ENCODE data around the gene SHISA7.
A peak's percentile ranks its signal among the peaks of the same experiment; 100 is the strongest.

Gene SHISA7

DNA sequence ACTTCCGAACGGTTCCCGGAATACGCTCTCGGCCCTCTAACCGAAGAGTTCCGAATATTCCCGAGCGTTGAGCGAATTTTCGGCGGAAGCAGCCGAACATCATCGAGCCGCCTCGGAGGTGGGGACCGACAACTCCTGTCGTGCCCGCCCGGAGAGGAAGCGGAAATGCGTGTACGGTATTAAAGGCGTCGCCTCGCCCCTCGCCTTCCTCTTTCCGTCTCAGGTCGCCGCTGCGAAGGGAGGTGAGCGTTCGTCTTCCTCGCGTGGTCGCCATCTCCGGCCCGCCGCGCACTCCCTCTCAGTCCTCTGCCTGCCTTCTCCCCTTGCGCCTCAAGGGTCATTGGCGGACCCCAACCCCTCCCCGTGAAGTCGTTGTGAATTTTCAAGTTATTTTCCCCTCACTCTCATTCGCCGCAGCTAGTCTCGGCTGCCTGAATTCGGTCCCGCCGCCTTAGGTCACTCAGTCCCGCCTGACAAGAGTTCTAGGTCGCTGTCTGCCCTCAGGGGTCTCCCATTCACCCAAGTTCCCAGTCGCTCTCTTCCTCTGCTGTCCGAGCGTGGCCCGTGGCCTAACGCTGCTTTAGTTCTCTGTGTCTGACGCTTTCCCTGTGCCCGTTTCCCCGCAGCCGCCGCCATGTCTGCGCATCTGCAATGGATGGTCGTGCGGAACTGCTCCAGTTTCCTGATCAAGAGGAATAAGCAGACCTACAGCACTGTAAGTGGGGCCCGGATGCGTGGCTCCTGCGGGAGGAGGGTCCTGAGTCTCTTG is 57.2 kb downstream of the SHISA7 start, which contains the start of gene RPL28:
Gene RPL28 (plus strand): TSS at position 209 of the 769 bp plus-strand sequence. CDS start 426 bp downstream, at position 635.
- DNase-seq, result peak; percentile 97

DNA sequence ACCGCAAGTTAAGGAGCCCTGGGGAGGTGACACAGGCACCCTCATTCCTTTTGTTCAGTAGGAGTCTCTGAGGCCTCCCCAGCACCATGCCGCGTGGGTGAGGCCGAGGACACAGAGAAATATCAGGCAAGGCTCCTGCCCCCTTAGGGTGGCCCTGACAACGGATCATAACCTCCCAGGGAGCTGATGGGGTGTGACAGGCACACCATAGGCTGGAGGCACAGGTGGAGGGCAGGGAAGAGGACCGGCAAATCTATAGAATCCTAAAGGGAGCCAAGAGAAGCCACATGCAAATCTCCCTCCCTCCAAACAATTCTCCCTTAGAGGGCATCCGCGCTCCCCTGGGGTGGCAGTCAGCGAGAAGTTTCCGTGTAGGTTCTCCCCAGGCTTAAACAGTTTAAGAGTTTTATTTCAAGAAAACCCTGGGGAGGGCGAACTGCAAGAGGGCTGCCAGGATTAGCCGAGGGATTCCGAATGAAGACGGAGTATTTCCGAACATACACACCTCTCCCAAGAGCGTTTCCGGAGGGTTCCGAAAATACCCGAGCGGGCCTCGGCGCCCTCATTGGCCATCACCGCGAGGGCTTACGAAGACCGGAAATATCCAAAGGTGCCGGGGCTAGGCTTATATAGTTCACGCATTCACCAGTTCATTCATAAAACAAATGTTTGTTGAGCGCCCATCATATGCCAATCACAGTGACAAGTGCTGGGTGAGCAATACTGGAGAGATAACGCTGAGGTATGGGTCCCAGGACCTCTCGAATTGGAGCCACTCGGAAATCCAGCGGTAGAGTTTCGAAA is 58.0 kb downstream of the SHISA7 start:
- peak; percentile 97 for DNase-seq

DNA sequence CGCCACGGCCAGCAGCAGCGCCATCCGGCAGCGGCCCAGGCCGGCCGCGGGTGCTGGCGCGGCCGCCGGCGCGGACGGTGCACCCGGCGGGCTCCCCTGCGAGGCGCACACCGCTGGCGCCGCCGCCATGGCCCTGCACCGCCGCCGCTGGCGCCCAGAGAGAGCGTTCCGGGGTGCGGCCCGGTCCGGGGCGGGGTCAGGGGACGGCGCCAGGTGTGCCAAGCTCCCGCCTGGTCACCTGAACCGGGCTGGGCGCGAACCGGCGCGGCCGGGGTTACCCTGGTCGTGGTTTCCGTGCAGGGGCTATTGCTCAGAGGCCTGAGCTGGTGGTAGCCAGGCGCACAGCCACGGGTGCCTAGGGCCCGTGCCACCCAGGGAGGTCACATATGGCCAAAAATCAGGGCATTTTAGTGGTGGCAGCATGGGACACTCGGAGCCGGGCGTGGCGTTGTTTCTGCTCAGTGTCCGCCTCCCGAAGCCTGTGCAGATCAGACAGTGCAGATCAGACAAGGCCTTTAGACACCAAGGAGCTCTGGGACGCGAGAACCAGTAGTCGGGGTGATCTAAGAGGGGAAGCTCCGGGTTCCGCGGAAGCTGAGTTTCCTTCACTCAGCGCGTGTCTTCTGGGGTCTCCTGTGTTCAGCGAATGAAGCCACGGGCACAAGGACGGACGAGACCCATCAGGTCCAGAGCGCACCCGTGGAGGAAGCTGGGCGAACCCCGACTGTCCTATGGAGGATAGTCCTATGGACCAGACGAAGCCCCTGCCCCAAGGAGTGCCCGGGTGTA is 58.8 kb downstream of the SHISA7 start, which contains the start of gene TMEM238:
Gene TMEM238 (minus strand): TSS at position 162 of the 789 bp plus-strand sequence. CDS start 33 bp downstream, at position 129.
- peak; percentile 50 for DNase-seq

DNA sequence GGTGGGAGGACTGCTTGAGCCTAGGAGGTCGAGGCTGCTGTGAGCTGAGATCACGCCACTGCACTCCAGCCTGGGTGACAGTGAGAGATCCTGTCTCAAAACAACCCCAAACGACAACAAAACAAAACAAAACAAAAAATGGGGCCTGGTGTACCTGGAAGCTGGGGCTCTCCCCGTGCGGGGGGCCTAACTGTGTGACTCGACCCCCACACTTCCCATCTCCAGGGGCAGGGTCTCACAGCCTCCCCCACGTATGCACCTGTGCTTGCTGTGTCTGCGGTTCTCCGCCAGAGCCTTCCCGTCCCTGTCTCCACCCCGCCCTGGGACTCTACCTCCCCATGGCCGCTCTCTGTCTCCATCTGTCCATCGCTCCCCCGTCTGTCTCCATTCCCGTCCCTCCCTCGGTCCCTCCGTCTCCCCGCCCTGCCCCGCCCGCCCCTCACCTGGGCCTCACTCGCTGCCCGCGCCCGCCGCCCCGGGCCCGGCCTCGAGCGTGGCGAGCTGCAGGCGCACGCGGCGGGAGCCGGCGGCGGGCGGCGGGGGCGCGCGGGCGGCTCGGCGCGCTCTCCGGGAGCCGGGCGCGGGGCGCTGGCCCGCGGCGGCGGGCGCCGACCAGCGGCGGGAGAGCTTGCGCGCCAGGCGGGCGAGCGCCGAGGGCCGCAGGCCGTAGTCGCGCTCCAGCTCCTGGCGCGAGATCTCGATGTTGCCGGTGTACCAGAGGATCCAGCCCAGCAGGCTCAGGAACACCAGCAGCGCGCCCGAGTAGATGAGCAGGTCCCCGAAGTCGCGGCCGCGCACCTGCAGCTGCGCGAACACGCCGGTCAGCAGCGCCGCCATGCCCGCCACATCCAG is 59.6 kb downstream of the SHISA7 start:
- DNase-seq, result peak; percentile 63

DNA sequence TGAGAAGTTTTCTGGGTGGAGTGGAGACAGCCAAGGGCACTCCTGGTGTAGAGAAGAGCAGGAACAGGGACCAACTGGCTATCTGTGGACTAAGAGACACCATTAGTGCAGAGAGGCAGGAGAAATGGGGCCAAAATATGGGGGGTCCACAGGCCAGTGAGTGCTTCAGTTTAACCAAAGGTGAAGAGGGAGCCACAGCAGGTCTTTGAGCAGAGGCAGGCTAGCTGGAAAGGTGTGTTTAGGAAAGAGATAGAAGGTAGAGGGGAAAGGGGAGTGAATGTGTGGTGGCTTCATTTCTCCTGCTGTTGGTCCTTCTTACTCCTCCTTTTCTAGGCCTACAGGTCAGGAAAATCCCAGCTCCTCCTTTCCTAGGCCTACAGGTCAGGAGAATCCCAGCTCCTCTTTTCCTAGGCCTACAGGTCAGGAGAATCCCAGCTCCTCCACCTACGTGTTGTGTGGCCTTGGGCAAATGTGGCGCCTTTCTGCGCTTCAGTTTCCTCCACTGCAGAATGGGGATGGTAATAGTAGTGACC is 60.5 kb downstream of the SHISA7 start:
- DNase-seq, result no peak

DNA sequence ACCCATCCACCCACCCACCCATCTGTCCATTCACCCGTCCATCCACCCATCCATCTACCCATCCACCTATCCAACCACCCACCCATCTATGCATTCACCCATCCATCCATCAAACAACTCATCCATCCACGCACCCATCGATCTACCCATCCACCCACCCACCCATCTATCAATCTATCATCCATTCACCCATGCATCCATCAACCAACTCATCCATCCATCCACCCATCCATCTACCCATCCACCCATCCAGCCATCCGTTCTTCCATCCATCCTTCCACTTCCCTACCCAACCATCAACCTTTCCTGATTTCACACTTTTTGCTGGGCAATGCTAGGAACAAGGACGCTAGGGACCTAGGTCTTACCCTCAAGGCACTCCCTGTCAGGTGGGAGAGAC is 61.1 kb downstream of the SHISA7 start:
- no peak for DNase-seq

DNA sequence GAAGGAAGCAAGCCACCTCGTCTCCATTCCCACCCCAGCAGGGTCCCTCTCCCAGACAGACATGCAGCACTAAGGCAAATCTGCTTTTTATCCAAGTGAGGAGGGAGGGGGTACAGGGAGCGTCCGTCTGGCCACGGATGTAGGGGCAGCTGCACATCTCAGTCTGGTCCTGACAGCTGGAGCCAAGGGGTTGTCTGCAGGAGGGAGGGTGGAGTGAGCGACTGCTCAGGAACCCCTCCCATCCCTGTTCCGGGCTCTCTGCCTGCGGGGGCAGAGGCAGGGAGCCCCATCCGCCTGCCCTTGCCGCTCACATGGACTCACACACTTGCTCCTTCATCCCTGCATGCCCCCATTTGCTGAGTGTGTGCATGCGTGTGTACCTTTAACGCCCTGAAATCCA is 63.9 kb downstream of the SHISA7 start:
- no peak for DNase-seq

All from DMS79 treated with DMSO at 0.1 percent for 48 hours (cell line).